GM12891 (cell line): ENCODE data around the gene ACADM.
"Not testable (repeated sequence)": the region's sequence is repeated elsewhere in the genome, so short reads cannot be mapped to it uniquely, and the experiment has no call there.

Source experiments
- POLR2A ChIP-seq: IDR thresholded peaks from 2 replicates; pipeline ENCODE4 v1.6.1; 2011; ENCODE audit warnings: low read depth, low read length, control low read depth
- POLR2AphosphoS5 ChIP-seq: IDR thresholded peaks from 2 replicates; pipeline ENCODE4 v1.6.1; 2011; ENCODE audit warnings: low read depth, low read length, control low read depth
- SPI1 ChIP-seq: IDR thresholded peaks from 2 replicates; pipeline ENCODE4 v1.6.1; 2011; ENCODE audit warnings: low read depth, low read length, control low read depth
- TAF1 ChIP-seq: IDR thresholded peaks from 2 replicates; pipeline ENCODE4 v1.6.1; 2011; ENCODE audit warnings: low read depth, low read length, control low read depth

- not testable (repeated sequence) for TF ChIP-seq POLR2AphosphoS5, TAF1, POLR2A, SPI1
Measured at GRCh38 chr1:75810113-75810512, 85.6 kb downstream of the ACADM start.
